Right atrium auricular region (tissue), 2 donors: ENCODE measurements around the gene ALG12. TPM values are rescaled to one million over a fixed set of nuclear protein-coding genes. Genes with fewer than 3 reads are reported as not detected.

Experiments
- DNase-seq: peaks from one replicate; pipeline ENCODE4 v3.0.0-alpha.2; 2019; ENCODE audit warnings: low spot score
- H3K27ac ChIP-seq, 2 donors: fragments of 200-600 bp; sonication (generic); 1 replicate in 1 of 2; 2 replicates in 1 of 2; pipeline ENCODE4 v1.5.1; 2016 to 2019
- H3K27me3 ChIP-seq, 2 donors: fragments of 200-600 bp; sonication (generic); one replicate each; pipeline versions ENCODE4 v1.5.1 to v1.6.0; 2017 to 2019
- H3K36me3 ChIP-seq: fragments of 200-600 bp; sonication (generic); one replicate; pipeline ENCODE4 v1.5.1; 2016
- H3K4me1 ChIP-seq, 2 donors: fragments of 200-600 bp; sonication (generic); one replicate each; pipeline versions ENCODE4 v1.5.1 to v1.6.0; 2017 to 2019
- H3K4me3 ChIP-seq, 2 donors: fragments of 200-600 bp; sonication (generic); 1 replicate in 1 of 2; 2 replicates in 1 of 2; pipeline ENCODE4 v1.5.1; 2017 to 2019; ENCODE audit warnings: mild to moderate bottlenecking in 1 of 2, moderate library complexity in 1 of 2
- H3K9me3 ChIP-seq, 2 donors: fragments of 200-600 bp; sonication (generic); one replicate each; pipeline ENCODE4 v1.5.1; 2019
- CTCF ChIP-seq, 2 donors: fragments of 200-600 bp; sonication (generic); IDR thresholded peaks; one replicate each; pipeline ENCODE4 v1.5.1; 2019; ENCODE audit warnings: antibody characterized with exemption in 2 of 2
- total RNA-seq, 2 donors: library from RNA; depleted of rRNA; stranded (reverse); fragments of >200 nt; gene quantifications; one replicate each; pipeline ENCODE4 v1.1.0, GENCODE V29; 2016

ALG12 gene
- total RNA-seq, 2 donors from 2014 or later = 19.7 to 19.8 TPM

GRCh38 chr22:49944399-49944891, 26.2 kb upstream of the ALG12 start:
- Histone ChIP-seq H3K4me1 (peaks cover 0 to 11% of the 10 kb centered on the region in 2 donors), H3K27me3 (no peaks in the 10 kb centered on the region)
- no peak for TF ChIP-seq CTCF (IDR thresholded peaks at IDR 0.05)

GRCh38 chr22:49943771-49944398, 25.6 kb upstream of the ALG12 start:
- Histone ChIP-seq H3K9me3 (no peaks in the 10 kb centered on the region), H3K27me3 (no peaks in the 10 kb centered on the region), H3K36me3 (no peaks in the 10 kb centered on the region), H3K4me3 (no peak overlapping the region), H3K4me1 (peaks cover 0 to 15% of the 10 kb centered on the region in 2 donors), H3K27ac (peak overlapping the region; percentile 17 to 39)
- no peak for TF ChIP-seq CTCF (IDR thresholded peaks at IDR 0.05)
- no peak for DNase-seq

More at GRCh38 chr22:49944399-49944891, 26.2 kb upstream of the ALG12 start:
- DNase-seq = no peak
- Histone ChIP-seq H3K27ac (peak overlapping the region; percentile 17 to 39), H3K4me3 (no peak overlapping the region), H3K9me3 (no peaks in the 10 kb centered on the region), H3K36me3 (no peaks in the 10 kb centered on the region)

GRCh38 chr22:49943405-49943765, 25.1 kb upstream of the ALG12 start:
- TF ChIP-seq CTCF (IDR thresholded peaks at IDR 0.05) = no peak
- Histone ChIP-seq H3K27ac (peak overlapping the region in 1 of 2 donors; percentile 17), H3K4me1 (peaks cover 0 to 20% of the 10 kb centered on the region in 2 donors), H3K9me3 (no peaks in the 10 kb centered on the region), H3K27me3 (no peaks in the 10 kb centered on the region), H3K36me3 (no peaks in the 10 kb centered on the region), H3K4me3 (no peak overlapping the region)
- DNase-seq = no peak

- Histone ChIP-seq H3K36me3 (no peaks in the 10 kb centered on the region), H3K27me3 (no peaks in the 10 kb centered on the region), H3K27ac (no peak overlapping the region), H3K4me1 (peaks cover 0 to 26% of the 10 kb centered on the region in 2 donors), H3K9me3 (no peaks in the 10 kb centered on the region), H3K4me3 (no peak overlapping the region)
- TF ChIP-seq CTCF (IDR thresholded peaks at IDR 0.05) = no peak
- no peak for DNase-seq
Measured at GRCh38 chr22:49942565-49943404, 24.5 kb upstream of the ALG12 start.

GRCh38 chr22:49941507-49942316, 23.5 kb upstream of the ALG12 start:
- Histone ChIP-seq H3K9me3 (no peaks in the 10 kb centered on the region), H3K27ac (no peak overlapping the region), H3K36me3 (no peaks in the 10 kb centered on the region), H3K4me1 (peaks cover 0 to 37% of the 10 kb centered on the region in 2 donors), H3K27me3 (no peaks in the 10 kb centered on the region), H3K4me3 (no peak overlapping the region)
- no peak for TF ChIP-seq CTCF (IDR thresholded peaks at IDR 0.05)
- no peak for DNase-seq
